ENCODE results near the gene STIM1.

DNA sequence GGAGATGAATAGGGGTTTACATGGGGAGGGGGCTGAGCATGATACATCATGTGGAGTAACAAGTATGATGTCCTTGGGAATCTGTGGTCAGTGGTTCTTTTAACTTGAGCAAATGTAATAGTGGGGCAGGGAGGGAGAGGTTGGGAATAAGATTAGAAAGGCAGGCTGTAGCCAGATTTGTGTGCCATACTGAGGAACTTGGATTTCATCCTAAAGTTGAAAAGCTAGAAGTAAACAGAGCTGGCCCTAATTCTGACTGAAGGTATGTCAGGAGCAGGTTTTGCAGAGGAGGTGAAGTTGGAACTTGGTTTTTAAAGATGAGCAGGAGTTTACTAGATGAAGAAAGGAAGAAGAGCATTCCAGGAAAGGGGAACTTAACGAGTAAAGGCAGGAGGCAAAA lies 130.8 kb downstream of the STIM1 start:
- TF ChIP-seq YY1 (IDR thresholded peaks at IDR 0.05; ENCODE audit: insufficient read depth, insufficient read length): no peak
- TF ChIP-seq ZNF274 (IDR thresholded peaks at IDR 0.05; ENCODE audit: low read depth, low read length): no peak
